Mesendoderm (in vitro differentiated cells): ENCODE results near the gene VAT1L.
A peak's percentile ranks its signal among the peaks of the same experiment; 100 is the strongest.

Experiments
- DNase-seq: peaks from one replicate; pipeline ENCODE4 v3.0.0; 2013
- H2AK5ac ChIP-seq: 2 replicates; pipeline ENCODE4 v1.6.1; 2013; ENCODE audit warnings: low read length, inconsistent platforms
- H2BK120ac ChIP-seq: 2 replicates; pipeline ENCODE4 v1.6.1; 2013; ENCODE audit warnings: low read depth, mild to moderate bottlenecking, low read length, moderate library complexity, mixed read lengths
- H2BK15ac ChIP-seq: replicated peaks from 2 replicates; pipeline ENCODE4 v1.6.1; 2013; ENCODE audit warnings: low read depth, mild to moderate bottlenecking, moderate library complexity
- H2BK5ac ChIP-seq: 2 replicates; pipeline ENCODE4 v1.6.1; 2013; ENCODE audit warnings: low read length, inconsistent platforms
- H3K18ac ChIP-seq: 2 replicates; pipeline ENCODE4 v1.6.1; 2013; ENCODE audit warnings: mild to moderate bottlenecking, low read length, mixed read lengths
- H3K23ac ChIP-seq: one replicate; pipeline ENCODE4 v1.6.1; 2013; ENCODE audit warnings: low read length
- H3K27ac ChIP-seq: 2 replicates; pipeline ENCODE4 v1.5.1; 2013; ENCODE audit warnings: low read depth, mild to moderate bottlenecking, inconsistent platforms, low read length, moderate library complexity
- H3K27me3 ChIP-seq: 2 replicates; pipeline ENCODE4 v1.6.1; 2013; ENCODE audit warnings: low read length, control low read depth, mild to moderate bottlenecking, inconsistent platforms; ENCODE audit not compliant: insufficient read depth, poor library complexity
- H3K36me3 ChIP-seq: 2 replicates; pipeline ENCODE4 v1.6.1; 2013; ENCODE audit warnings: low read length, inconsistent platforms; ENCODE audit not compliant: control insufficient read depth, insufficient read depth
- H3K4ac ChIP-seq: one replicate; pipeline ENCODE4 v1.6.1; 2013; ENCODE audit warnings: low read depth, mild to moderate bottlenecking, low read length, moderate library complexity
- H3K4me1 ChIP-seq: 2 replicates; pipeline ENCODE4 v1.6.1; 2013; ENCODE audit warnings: low read depth, low read length, inconsistent platforms; ENCODE audit not compliant: control insufficient read depth
- H3K4me2 ChIP-seq: 2 replicates; pipeline ENCODE4 v1.6.1; 2013; ENCODE audit warnings: low read length
- H3K4me3 ChIP-seq: 2 replicates; pipeline ENCODE4 v1.5.1; 2013; ENCODE audit warnings: mild to moderate bottlenecking, low read length
- H3K56ac ChIP-seq: one replicate; pipeline ENCODE4 v1.6.1; 2013; ENCODE audit warnings: low read length
- H3K79me1 ChIP-seq: 2 replicates; pipeline ENCODE4 v1.6.1; 2013; ENCODE audit warnings: low read length, inconsistent platforms
- H3K79me2 ChIP-seq: 2 replicates; pipeline ENCODE4 v1.6.1; 2013; ENCODE audit warnings: mild to moderate bottlenecking, low read length; ENCODE audit not compliant: control insufficient read depth, insufficient read depth
- H3K9ac ChIP-seq: 2 replicates; pipeline ENCODE4 v1.6.1; 2013; ENCODE audit warnings: low read length, inconsistent platforms
- H4K5ac ChIP-seq: one replicate; pipeline ENCODE4 v1.6.1; 2013; ENCODE audit warnings: low read length
- H4K8ac ChIP-seq: one replicate; pipeline ENCODE4 v1.6.1; 2013; ENCODE audit warnings: low read depth, mild to moderate bottlenecking, control low read depth, low read length, moderate library complexity
- whole genome bisulfite sequencing: extraction: QIAGEN DNeasy Blood & Tissue Kit; methylation state at CpG from one replicate; pipeline ENCODE4 v1.1.7; 2013; ENCODE audit warnings: low lambda C conversion rate, missing lambda C conversion rate; ENCODE audit not compliant: insufficient coverage; ENCODE audit errors: extremely low coverage; 5-methylcytosine and 5-hydroxymethylcytosine counted together

Gene VAT1L

DNA sequence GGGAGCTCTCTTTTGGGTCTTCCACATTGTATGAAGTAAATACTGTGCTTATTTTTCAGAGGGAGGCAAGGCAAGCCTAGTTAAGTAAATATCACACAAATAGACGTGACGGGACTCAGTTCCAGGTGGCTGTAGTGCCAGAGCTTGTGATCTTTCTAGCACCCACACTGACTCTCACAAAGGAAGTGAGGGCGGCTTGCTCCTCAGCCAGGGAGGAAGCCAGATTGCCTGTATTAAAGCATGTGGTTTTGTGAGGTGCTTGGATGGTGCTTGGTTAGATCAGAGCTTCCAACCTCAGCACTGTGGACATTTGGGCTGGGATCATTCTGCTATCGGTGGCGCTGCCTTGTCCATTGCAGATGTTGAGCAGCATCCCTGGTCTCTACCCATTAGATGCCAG is 80.1 kb downstream of the VAT1L start:
- no peaks in the 10 kb centered on the region for H3K4me1 ChIP-seq

DNA sequence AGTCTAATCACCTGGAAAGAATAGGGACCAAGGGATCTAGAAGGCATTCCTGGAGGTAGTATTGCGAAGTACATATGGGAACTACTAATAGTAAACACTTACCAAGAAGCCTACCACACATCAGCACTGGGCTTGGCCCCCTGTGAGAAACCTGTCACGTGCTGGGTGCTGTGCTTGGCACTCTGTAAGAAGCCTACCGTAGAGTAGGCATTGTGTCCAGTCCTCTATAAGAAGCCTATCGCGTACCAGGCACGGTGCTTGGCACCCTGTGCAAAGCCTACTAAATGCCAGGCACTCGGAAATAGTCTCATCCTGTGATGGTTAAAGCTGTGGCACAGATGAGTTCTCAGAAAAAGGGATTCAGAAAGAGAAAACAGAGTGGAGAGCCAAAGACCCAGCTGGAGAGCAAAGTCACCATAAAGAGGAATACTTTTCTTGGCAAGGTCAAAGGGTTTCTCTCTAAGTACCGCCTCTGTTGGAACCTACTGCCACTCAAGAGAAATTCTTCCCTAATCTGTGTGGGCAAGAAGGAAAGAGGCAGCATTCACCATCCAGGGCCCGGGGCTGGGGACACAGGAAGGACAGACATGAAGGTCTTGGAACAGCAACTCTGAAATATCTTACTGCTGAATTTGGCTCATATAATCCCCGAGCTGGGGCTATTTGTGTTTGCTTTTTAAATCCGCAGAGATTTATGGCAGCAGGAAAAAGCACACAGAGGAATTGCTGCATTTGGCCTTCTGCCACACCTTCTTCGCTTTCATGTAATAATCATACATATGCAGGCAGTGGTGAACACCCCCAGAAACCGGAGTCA is 81.8 kb downstream of the VAT1L start:
- Histone ChIP-seq H2AK5ac (no peak overlapping the region), H3K4me1 (no peaks in the 10 kb centered on the region), H2BK120ac (no peak overlapping the region), H4K8ac (no peak overlapping the region), H3K79me1 (no peaks in the 10 kb centered on the region), H3K36me3 (no peaks in the 10 kb centered on the region), H3K27ac (no peak overlapping the region), H3K9ac (no peak overlapping the region), H3K79me2 (no peaks in the 10 kb centered on the region), H3K18ac (no peak overlapping the region), H3K4me2 (no peak overlapping the region), H3K23ac (no peak overlapping the region), H3K27me3 (no peaks in the 10 kb centered on the region), H4K5ac (no peak overlapping the region), H3K4ac (no peak overlapping the region), H3K4me3 (no peak overlapping the region), H2BK5ac (no peak overlapping the region), H2BK15ac (no peak overlapping the region), H3K56ac (no peak overlapping the region)
- peak; percentile 27 for DNase-seq
- WGBS, result no CpG with 5 or more reads among the region's 13 CpGs

More for the DNA sequence above, 80.1 kb downstream of the VAT1L start:
- H3K79me2 ChIP-seq, result no peaks in the 10 kb centered on the region
- no peak overlapping the region for H3K56ac ChIP-seq
- H3K36me3 ChIP-seq, result no peaks in the 10 kb centered on the region
- no peak overlapping the region for H3K4me3 ChIP-seq
- no peak overlapping the region for H3K18ac ChIP-seq
- H3K27ac ChIP-seq, result no peak overlapping the region
- H3K27me3 ChIP-seq, result no peaks in the 10 kb centered on the region
- no peak overlapping the region for H4K8ac ChIP-seq
- H2BK120ac ChIP-seq, result no peak overlapping the region
- H3K4me2 ChIP-seq, result no peak overlapping the region
- H3K23ac ChIP-seq, result no peak overlapping the region
- no peak overlapping the region for H4K5ac ChIP-seq
- no peak for DNase-seq
- H3K9ac ChIP-seq, result no peak overlapping the region
- no peak overlapping the region for H2BK5ac ChIP-seq
- no peak overlapping the region for H2AK5ac ChIP-seq
- no peak overlapping the region for H2BK15ac ChIP-seq
- H3K4ac ChIP-seq, result no peak overlapping the region
- H3K79me1 ChIP-seq, result no peaks in the 10 kb centered on the region
- WGBS, result no CpG with 5 or more reads among the region's 5 CpGs

DNA sequence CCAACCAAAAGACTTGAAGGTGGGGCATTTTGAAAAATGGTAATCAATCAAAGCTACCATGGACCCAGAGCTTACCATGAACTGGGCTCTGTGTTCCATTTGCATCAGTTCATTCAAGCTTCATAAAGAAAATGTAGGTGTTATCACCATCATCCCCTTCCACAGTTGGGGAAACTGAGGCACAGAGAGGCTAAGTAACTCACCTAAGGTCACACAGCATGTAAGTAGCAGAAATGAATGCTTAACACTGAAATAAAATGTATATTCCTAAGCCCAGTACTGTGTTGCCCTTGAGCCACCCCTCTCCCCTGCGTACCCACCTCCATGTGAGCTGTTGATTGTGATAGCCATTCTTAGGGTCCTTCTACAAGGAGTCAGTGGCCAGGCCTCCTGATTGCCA is 83.6 kb downstream of the VAT1L start:
- H3K4me1 ChIP-seq, result no peaks in the 10 kb centered on the region
- H2BK5ac ChIP-seq, result no peak overlapping the region
- H3K79me2 ChIP-seq, result no peaks in the 10 kb centered on the region
- no peak overlapping the region for H3K27ac ChIP-seq
- H3K23ac ChIP-seq, result no peak overlapping the region
- H3K4ac ChIP-seq, result no peak overlapping the region
- no peak overlapping the region for H2BK120ac ChIP-seq
- H3K4me2 ChIP-seq, result no peak overlapping the region
- no peak overlapping the region for H4K5ac ChIP-seq
- H3K56ac ChIP-seq, result no peak overlapping the region
- H2BK15ac ChIP-seq, result no peak overlapping the region
- H3K9ac ChIP-seq, result no peak overlapping the region
- H4K8ac ChIP-seq, result no peak overlapping the region
- no peak for DNase-seq
- no peak overlapping the region for H3K4me3 ChIP-seq
- no peaks in the 10 kb centered on the region for H3K79me1 ChIP-seq
- H3K27me3 ChIP-seq, result no peaks in the 10 kb centered on the region
- WGBS, result no CpG with 5 or more reads among the region's 1 CpG
- no peaks in the 10 kb centered on the region for H3K36me3 ChIP-seq
- H3K18ac ChIP-seq, result no peak overlapping the region
- H2AK5ac ChIP-seq, result no peak overlapping the region

DNA sequence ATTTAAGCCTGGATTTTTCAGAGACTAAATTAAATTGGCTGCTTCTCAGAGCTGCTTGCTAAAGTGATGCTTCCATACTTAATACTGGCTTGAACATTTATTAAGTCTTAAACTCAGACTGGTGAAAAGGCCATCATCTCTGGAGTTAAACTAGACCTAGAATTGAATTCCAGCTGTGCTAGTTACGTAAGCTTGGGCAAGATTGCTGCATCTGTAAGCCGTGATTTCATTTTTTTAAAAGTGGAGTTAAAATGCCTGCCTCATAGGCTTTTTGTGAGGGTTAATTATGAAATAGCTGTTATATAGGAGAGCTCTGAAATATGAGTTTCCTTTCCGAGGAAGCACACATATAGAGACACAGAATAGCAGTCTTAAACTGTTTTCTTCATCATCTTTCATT is 84.7 kb downstream of the VAT1L start:
- no CpG with 5 or more reads among the region's 3 CpGs for WGBS
- DNase-seq, result no peak
- Histone ChIP-seq H3K27ac (no peak overlapping the region), H4K8ac (no peak overlapping the region), H2AK5ac (no peak overlapping the region), H3K4me1 (no peaks in the 10 kb centered on the region), H3K36me3 (no peaks in the 10 kb centered on the region), H2BK5ac (no peak overlapping the region), H3K23ac (no peak overlapping the region), H3K9ac (no peak overlapping the region), H3K79me2 (no peaks in the 10 kb centered on the region), H3K18ac (no peak overlapping the region), H3K79me1 (no peaks in the 10 kb centered on the region), H2BK15ac (no peak overlapping the region), H3K4me2 (no peak overlapping the region), H3K4me3 (no peak overlapping the region), H4K5ac (no peak overlapping the region), H3K27me3 (no peaks in the 10 kb centered on the region), H2BK120ac (no peak overlapping the region), H3K56ac (no peak overlapping the region), H3K4ac (no peak overlapping the region)

DNA sequence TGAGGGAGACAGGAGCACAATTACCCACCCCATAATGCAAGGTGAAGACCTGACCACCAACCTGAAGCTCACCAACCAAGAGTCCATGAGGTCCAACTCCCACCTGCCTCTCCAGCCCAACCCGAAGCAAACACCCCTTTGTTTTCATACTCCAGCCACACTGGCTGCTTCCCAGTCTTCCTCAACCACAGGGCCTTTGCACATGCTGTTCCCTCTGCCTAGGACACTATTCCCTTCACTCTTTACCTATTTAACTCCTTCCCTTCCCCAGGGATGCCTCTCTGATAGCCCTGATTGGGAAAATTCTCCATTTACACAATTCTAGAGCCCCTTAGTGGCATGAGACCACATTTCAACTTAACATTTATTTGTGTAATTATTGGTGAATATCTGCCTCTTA is 86.0 kb downstream of the VAT1L start:
- no peak overlapping the region for H2AK5ac ChIP-seq
- no peak overlapping the region for H3K4me3 ChIP-seq
- no peak overlapping the region for H2BK15ac ChIP-seq
- H3K79me2 ChIP-seq, result no peaks in the 10 kb centered on the region
- no peaks in the 10 kb centered on the region for H3K27me3 ChIP-seq
- no CpG with 5 or more reads among the region's 1 CpG for WGBS
- H3K36me3 ChIP-seq, result no peaks in the 10 kb centered on the region
- H3K4me2 ChIP-seq, result no peak overlapping the region
- H3K27ac ChIP-seq, result no peak overlapping the region
- H3K18ac ChIP-seq, result no peak overlapping the region
- no peak for DNase-seq
- H3K79me1 ChIP-seq, result no peaks in the 10 kb centered on the region
- no peak overlapping the region for H3K56ac ChIP-seq
- H4K8ac ChIP-seq, result no peak overlapping the region
- no peak overlapping the region for H3K23ac ChIP-seq
- H3K4ac ChIP-seq, result no peak overlapping the region
- H3K9ac ChIP-seq, result no peak overlapping the region
- no peak overlapping the region for H4K5ac ChIP-seq
- H2BK5ac ChIP-seq, result no peak overlapping the region
- H2BK120ac ChIP-seq, result no peak overlapping the region
- no peaks in the 10 kb centered on the region for H3K4me1 ChIP-seq

DNA sequence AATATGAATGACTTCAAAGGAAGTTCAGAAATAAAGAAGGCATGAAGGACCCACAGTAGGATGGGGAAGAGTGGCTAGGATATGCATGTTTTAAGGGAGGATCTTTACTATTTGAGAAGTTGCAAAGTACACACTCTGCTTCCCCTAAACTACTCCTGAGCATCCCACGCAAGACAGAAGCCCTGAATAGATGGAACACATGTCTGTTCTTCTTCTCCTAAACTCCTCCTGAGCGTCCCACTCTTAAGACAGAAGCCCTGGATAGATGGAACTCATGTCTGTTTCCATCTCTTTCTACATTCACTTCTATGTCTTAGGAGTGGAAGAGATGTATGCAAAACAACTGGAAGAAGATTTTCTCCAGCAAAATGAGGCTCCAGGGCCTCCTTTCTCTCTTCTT is 88.4 kb downstream of the VAT1L start:
- Histone ChIP-seq H3K36me3 (no peaks in the 10 kb centered on the region), H3K79me2 (no peaks in the 10 kb centered on the region), H2AK5ac (no peak overlapping the region), H3K27me3 (no peaks in the 10 kb centered on the region), H2BK15ac (no peak overlapping the region), H3K18ac (no peak overlapping the region), H2BK120ac (no peak overlapping the region), H3K56ac (no peak overlapping the region), H4K5ac (no peak overlapping the region), H3K4me2 (no peak overlapping the region), H3K4me1 (no peaks in the 10 kb centered on the region), H2BK5ac (no peak overlapping the region), H3K23ac (no peak overlapping the region), H4K8ac (no peak overlapping the region), H3K4me3 (no peak overlapping the region), H3K9ac (no peak overlapping the region), H3K27ac (no peak overlapping the region), H3K4ac (no peak overlapping the region), H3K79me1 (no peaks in the 10 kb centered on the region)
- no CpG with 5 or more reads among the region's 2 CpGs for WGBS
- DNase-seq, result no peak
